AG10803 (cell line): Measurements from ENCODE around the gene POM121L2.

ENCODE experiments used
- DNase-seq: peaks from one replicate; pipeline ENCODE4 v3.0.0; 2010; ENCODE audit warnings: low read depth
- H3K4me3 ChIP-seq: 2 replicates; pipeline ENCODE4 v1.5.1; 2011; ENCODE audit warnings: mild to moderate bottlenecking, low read length, control low read depth
- TF ChIP-seq, protein P1 (sequence below): conservative IDR thresholded peaks from 2 replicates; pipeline ENCODE4 v1.5.1; 2011; ENCODE audit warnings: mild to moderate bottlenecking, low read length, control low read depth, inconsistent platforms

Gene POM121L2

DNA sequence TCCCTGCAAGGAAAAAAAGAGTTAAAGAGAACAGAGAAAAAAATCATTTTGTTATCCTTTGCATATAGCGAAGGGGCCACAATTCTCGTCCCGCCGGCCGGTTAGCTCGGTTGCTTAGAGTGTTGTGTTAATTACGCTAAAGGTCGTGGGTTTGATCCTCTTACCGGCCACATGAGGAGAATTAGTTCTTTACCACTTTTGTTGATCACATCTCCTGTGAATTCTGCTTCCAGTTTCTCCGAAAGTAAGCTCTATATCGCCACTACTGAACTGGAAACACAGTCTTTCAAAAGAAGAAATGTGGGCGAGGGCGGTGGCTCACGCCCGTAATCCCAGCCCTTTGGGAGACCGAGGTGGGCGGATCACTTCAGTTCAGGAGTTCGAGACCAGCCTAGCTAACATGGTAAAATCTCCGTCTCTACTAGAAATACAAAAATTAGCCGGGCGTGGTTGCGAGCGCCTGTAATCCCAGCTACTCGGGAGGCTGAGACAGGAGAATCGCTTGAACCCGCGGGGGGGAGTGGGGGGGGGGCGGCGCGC, 51.2 kb downstream of the POM121L2 start:
- H3K4me3 ChIP-seq = no peak overlapping the region; the same call in 1 of the 2 replicates
- TF ChIP-seq, protein P1, sequence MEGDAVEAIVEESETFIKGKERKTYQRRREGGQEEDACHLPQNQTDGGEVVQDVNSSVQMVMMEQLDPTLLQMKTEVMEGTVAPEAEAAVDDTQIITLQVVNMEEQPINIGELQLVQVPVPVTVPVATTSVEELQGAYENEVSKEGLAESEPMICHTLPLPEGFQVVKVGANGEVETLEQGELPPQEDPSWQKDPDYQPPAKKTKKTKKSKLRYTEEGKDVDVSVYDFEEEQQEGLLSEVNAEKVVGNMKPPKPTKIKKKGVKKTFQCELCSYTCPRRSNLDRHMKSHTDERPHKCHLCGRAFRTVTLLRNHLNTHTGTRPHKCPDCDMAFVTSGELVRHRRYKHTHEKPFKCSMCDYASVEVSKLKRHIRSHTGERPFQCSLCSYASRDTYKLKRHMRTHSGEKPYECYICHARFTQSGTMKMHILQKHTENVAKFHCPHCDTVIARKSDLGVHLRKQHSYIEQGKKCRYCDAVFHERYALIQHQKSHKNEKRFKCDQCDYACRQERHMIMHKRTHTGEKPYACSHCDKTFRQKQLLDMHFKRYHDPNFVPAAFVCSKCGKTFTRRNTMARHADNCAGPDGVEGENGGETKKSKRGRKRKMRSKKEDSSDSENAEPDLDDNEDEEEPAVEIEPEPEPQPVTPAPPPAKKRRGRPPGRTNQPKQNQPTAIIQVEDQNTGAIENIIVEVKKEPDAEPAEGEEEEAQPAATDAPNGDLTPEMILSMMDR = no peak

DNA sequence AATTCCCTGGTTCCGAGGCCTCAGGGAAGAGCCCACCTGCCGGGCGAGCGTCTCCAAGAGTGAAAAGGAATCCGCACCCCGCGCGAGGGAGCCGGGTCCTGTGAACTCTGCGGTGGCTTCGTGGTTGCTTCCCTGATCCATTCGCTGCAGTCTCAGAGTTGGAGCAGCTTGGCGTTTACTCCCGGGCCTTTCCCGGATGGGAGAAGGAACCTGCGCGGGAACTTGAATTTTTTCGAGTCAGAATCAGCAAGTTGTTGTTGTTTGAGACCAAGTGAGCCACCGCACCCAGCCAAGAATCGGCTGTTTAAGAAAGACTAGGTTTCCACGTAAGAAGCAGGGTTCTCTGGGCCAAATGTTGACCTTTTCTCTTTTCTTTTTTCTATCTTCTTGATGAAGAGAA, 51.7 kb downstream of the POM121L2 start:
- no peak overlapping the region for H3K4me3 ChIP-seq
- DNase-seq = no peak
- TF ChIP-seq, protein P1 = no peak

More for the DNA sequence above, 51.2 kb downstream of the POM121L2 start:
- DNase-seq = no peak
